VCaP (cell line): ENCODE results near the gene ROCK2.

Experiments
- H3K27ac ChIP-seq: fragments of 450-650 bp; 2 replicates; pipeline ENCODE4 v1.5.1; 2017
- TF ChIP-seq, protein P1 (sequence below): fragments of 450-650 bp; conservative IDR thresholded peaks from 2 replicates; pipeline ENCODE4 v1.5.1; 2017; ENCODE audit warnings: mild to moderate bottlenecking, moderate library complexity

ROCK2 gene

GRCh38 chr2:11314487-11314886, 29.9 kb downstream of the ROCK2 start:
- H3K27ac ChIP-seq: no peak overlapping the region

DNA sequence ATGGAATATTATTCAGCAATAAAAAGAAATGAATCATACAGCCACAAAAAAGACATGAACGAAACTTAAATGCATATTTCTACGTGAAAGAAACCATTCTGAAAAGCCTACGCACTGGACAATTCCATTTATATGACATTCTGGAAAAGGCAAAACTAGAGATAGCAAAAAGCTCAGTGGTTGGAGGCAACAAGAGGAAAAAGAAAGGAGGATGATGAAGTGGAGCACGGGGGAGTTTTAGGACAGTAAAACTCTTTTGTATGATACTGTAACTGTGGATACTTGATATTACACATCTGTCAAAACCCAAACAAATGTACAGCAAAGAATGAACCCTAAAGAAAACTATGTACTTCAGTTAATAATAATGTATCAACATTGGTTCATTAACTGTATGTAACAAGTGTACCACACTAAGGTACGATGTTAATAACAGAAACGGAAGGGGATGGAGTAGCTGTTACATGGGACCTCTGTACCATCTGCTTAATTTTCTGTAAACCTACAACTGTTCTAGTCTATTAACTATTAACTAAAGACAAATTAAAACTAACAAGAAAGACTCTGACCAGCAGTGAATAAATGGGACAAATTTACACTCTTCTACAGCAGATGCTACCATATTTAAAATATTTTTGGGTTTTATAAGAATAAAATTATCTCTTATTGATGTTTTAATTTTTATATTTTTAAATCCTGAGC, 31.5 kb downstream of the ROCK2 start:
- no peak overlapping the region for H3K27ac ChIP-seq
- TF ChIP-seq, protein P1, sequence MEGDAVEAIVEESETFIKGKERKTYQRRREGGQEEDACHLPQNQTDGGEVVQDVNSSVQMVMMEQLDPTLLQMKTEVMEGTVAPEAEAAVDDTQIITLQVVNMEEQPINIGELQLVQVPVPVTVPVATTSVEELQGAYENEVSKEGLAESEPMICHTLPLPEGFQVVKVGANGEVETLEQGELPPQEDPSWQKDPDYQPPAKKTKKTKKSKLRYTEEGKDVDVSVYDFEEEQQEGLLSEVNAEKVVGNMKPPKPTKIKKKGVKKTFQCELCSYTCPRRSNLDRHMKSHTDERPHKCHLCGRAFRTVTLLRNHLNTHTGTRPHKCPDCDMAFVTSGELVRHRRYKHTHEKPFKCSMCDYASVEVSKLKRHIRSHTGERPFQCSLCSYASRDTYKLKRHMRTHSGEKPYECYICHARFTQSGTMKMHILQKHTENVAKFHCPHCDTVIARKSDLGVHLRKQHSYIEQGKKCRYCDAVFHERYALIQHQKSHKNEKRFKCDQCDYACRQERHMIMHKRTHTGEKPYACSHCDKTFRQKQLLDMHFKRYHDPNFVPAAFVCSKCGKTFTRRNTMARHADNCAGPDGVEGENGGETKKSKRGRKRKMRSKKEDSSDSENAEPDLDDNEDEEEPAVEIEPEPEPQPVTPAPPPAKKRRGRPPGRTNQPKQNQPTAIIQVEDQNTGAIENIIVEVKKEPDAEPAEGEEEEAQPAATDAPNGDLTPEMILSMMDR: no peak

More at GRCh38 chr2:11314487-11314886, 29.9 kb downstream of the ROCK2 start:
- TF ChIP-seq, protein P1: no peak

DNA sequence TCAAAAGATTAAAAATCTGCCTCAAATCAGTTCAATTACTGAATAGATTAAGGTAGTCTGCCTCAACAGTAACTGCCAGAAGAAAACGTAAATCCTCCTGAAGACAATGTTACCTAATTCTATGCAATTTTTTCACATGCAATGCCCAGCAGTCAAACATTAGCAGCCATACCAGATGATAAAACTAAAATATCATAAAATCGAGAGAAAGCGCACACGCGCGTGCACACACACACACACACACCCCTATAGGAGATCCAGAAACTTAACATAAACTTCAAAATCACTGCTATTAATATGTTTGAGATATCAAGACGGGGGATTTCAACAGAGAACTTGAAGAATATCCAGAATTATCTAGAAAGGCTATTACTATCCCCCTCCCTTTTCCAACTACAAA, 32.9 kb downstream of the ROCK2 start:
- no peak overlapping the region for H3K27ac ChIP-seq
- TF ChIP-seq, protein P1: no peak

DNA sequence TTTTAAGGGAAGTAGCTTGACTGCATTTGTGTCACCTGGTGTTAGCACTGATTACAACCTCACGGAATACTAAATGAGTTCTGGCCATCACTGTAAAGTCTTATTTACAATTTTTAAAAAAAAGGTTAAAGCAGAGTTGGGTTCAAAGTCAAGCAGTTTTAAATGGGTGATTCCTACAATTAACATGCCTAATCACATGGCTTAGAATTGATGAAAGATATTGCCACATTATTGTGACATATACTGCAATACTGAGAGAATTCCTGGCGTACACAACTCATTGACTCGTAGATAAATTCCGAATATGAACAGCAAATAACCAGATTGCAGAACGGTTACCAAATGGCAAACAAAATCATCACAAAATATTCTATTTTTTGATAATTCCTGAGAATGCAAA, 34.2 kb downstream of the ROCK2 start:
- TF ChIP-seq, protein P1: no peak
- H3K27ac ChIP-seq: no peak overlapping the region

- H3K27ac ChIP-seq: no peak overlapping the region
- TF ChIP-seq, protein P1: no peak
Measured at GRCh38 chr2:11309706-11310105, 34.7 kb downstream of the ROCK2 start.

GRCh38 chr2:11307764-11308415, 36.5 kb downstream of the ROCK2 start:
- no peak overlapping the region for H3K27ac ChIP-seq
- TF ChIP-seq, protein P1: no peak

DNA sequence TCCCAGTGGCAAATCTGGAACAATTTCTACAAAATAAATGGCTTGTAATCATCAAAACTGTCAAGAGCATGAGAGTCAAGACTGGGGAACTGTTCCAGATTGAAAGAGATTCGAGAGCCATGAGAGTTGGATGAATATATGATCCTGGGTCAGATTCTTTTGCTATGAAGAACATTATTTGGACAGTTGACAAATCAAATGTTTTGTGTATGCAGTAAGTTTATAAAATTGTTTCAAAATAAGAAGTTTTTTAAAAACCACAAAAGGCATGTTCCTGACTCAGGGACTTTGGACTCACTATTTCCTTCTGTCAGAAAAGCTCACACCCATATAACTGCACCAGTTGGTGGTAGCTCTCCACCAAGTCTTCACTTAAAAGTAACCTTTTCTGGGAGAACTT, 38.5 kb downstream of the ROCK2 start:
- no peak overlapping the region for H3K27ac ChIP-seq
- TF ChIP-seq, protein P1: no peak
